NB4 (cell line): ENCODE data around the gene NEK7.

Experiments used
- DNase-seq: peaks from one replicate; pipeline ENCODE4 v3.0.0; 2010; ENCODE audit warnings: low read depth
- H3K4me3 ChIP-seq: one replicate; pipeline ENCODE4 v1.5.1; 2011; ENCODE audit warnings: mild to moderate bottlenecking, low read depth, low read length, moderate library complexity
- CTCF ChIP-seq: IDR thresholded peaks from one replicate; pipeline ENCODE4 v1.5.1; 2012; ENCODE audit warnings: low read depth, low read length
- MYC ChIP-seq: IDR thresholded peaks from 2 replicates; pipeline ENCODE4 v1.6.1; 2011; ENCODE audit warnings: low read depth, low read length
- POLR2A ChIP-seq: IDR thresholded peaks from 2 replicates; pipeline ENCODE4 v1.6.1; 2011; ENCODE audit warnings: mild to moderate bottlenecking; ENCODE audit not compliant: insufficient read length; ENCODE audit errors: extremely low read depth
- TF ChIP-seq, protein P1 (sequence below): IDR thresholded peaks from 2 replicates; pipeline ENCODE4 v1.6.1; 2011; ENCODE audit warnings: low read depth, low read length

The NEK7 gene

DNA sequence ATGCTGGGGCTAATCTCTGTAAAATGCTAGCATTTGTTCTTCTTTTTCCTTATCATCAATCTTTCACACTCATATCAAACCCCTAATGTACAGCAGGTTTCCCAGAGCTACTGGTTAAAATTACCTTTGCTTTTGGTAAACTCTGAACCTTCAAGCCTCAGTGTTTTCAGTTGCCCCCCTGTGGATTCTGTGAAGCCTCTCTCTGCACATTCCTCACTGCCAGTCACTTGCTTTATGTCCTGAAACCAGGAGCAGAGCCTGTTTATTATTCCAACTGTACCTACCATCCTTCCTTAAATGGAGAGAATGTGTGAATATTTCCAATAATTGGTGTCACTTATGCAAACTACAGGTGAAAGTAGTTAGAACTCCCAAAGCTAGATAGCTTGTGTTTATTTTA is 134.2 kb downstream of the NEK7 start:
- H3K4me3 ChIP-seq: no peak overlapping the region
- DNase-seq: no peak
- TF ChIP-seq, protein P1, sequence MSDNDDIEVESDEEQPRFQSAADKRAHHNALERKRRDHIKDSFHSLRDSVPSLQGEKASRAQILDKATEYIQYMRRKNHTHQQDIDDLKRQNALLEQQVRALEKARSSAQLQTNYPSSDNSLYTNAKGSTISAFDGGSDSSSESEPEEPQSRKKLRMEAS: no peak
- TF ChIP-seq CTCF: no peak
- TF ChIP-seq MYC: no peak
- TF ChIP-seq POLR2A: no peak

- DNase-seq: no peak
- TF ChIP-seq CTCF: no peak
- H3K4me3 ChIP-seq: no peak overlapping the region
Observed at GRCh38 chr1:198291924-198292323, 135.1 kb downstream of the NEK7 start.

DNA sequence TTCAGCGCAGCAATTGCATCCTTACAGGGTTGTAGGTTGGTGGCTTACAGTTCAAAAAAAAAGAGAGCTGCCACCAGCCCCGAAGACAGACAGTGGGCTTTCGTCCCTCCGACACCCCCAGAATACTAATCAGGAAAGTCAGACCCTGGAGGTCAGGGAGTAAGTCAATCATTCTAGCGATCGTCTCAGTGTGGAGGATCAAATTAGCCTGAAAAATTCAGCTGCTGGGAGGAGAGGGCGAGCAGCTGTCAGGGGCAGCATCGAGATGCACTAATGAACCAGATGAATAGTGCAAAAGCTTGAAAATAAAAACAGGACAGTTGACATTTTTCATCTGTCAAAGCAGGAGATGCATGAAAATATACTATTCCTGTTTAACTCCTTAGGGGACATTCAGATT is 138.4 kb downstream of the NEK7 start:
- no peak for DNase-seq
- no peak overlapping the region for H3K4me3 ChIP-seq
- TF ChIP-seq POLR2A (no peak), MYC (no peak), CTCF (no peak)
- TF ChIP-seq, protein P1: no peak

GRCh38 chr1:198295971-198296370 is 139.2 kb downstream of the NEK7 start:
- no peak overlapping the region for H3K4me3 ChIP-seq
- DNase-seq: no peak
- no peak for TF ChIP-seq POLR2A
- TF ChIP-seq MYC: no peak
- TF ChIP-seq, protein P1: no peak
- TF ChIP-seq CTCF: no peak

DNA sequence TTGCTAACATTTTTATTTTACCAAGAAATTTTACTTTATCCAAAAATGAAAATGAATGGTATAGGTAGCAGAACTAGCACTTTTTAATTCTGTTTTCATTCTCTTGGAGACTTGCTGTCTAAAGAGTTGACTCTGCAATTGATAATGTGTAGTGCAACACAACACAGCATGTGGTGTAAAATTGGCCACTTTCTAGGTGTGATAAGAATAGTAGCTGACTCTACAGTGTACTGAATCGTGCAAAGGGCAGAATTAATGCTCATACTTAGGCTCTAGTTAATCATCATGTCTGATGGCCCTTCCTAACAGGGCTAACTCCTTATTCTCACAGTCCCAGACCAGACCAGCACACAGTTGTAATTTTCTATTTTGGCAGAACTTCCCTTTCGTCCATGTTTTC is 140.5 kb downstream of the NEK7 start:
- H3K4me3 ChIP-seq: no peak overlapping the region
- no peak for DNase-seq
- TF ChIP-seq, protein P1: no peak
- TF ChIP-seq POLR2A: no peak
- no peak for TF ChIP-seq CTCF
- no peak for TF ChIP-seq MYC

GRCh38 chr1:198298640-198299039 is 141.8 kb downstream of the NEK7 start:
- no peak for DNase-seq
- H3K4me3 ChIP-seq: no peak overlapping the region
- TF ChIP-seq, protein P1: no peak
- TF ChIP-seq POLR2A (no peak), MYC (no peak), CTCF (no peak)
